HG03039 (cell line): ENCODE measurements around the gene SCAMP2.

ENCODE experiments used
- ATAC-seq: cut with Tn5 transposase; IDR thresholded peaks from one replicate; pipeline ENCODE4 v1.9.1; 2021; ENCODE audit warnings: mild to moderate bottlenecking, moderate library complexity; ENCODE audit not compliant: unreplicated experiment

SCAMP2 gene

DNA sequence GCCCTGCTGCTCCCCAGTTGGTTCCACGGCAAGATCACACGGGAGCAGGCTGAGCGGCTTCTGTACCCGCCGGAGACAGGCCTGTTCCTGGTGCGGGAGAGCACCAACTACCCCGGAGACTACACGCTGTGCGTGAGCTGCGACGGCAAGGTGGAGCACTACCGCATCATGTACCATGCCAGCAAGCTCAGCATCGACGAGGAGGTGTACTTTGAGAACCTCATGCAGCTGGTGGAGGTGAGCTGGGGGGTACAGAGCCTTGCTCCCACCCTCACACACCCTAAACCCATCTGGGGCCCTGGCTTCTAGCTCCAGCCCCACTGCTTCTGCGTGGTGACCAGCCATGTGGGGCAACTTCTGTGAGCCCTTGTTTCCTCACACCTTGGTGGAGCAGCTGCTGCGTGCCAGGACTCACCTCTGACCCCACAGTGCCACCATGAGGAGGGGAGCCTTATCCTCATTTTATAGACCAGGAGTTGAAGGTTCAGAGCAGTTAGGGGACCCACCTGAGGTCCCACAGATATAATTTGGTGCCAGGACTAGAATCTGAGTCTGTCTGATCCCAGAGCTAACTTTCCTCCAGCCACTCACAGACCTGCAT, 73.8 kb downstream of the SCAMP2 start:
- no peak for ATAC-seq

DNA sequence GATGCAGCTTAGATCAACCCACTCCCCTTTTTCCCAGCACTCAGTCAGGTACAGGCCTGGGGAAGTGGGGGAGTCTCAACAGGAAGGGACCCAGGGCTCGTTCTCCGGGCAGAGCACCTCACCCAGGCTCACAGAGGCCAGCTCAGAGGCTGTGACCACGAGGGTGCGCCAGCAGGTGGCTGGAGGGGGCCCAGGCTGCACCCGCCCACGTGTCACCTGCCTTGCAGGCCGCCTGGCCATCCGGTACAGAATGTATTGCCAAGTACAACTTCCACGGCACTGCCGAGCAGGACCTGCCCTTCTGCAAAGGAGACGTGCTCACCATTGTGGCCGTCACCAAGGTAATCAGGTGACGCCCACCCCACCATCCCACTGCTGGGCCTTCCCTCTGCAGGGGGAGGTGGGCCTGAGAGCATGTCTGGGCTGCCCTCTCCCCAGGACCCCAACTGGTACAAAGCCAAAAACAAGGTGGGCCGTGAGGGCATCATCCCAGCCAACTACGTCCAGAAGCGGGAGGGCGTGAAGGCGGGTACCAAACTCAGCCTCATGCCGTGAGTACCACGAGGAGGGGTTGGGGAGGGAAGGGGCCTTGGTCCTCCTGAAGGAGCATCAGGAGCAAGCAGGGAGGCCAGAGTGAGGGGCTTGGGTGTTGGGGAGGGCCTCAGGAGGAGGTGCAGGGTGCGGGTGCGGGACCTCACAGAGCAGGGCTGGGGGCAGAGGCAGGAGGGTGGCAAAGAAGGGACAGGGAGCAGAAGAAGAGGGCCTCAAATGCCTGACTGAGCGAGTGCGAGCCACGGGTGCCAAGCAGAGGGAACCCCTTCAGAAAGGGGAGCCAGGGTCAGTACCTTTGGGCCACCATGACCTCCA, 74.5 kb downstream of the SCAMP2 start:
- ATAC-seq: no peak

DNA sequence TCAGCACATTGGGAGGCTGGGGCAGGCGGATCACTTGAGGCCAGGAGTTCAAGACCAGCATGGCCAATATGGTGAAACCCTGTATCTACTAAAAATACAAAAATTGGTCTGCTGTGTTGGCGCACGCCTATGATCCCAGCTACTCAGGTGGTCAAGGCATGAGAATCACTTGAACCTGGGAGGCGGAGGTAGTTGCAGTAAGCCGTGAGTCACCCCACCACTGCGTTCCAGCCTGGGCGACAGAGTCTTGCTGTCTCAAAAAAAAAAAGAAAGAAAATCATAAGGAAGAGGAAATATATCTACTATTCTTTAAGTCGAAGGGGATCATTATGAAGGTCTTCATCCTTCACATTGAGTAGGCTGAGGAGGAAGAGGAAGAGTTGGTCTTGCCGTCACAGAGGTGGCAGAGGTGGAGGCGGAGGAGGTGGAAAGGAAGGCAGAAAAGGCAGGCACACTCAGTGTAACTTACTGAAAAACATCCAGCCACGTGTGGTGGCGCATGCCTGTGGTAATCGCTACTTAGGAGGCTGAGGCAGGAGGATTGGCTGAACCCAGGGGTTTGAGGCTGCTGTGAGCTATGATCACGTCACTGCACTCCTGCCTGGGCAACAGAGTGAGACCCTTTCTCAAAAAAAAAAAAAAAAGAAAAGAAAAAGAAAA, 77.1 kb downstream of the SCAMP2 start:
- ATAC-seq: no peak

DNA sequence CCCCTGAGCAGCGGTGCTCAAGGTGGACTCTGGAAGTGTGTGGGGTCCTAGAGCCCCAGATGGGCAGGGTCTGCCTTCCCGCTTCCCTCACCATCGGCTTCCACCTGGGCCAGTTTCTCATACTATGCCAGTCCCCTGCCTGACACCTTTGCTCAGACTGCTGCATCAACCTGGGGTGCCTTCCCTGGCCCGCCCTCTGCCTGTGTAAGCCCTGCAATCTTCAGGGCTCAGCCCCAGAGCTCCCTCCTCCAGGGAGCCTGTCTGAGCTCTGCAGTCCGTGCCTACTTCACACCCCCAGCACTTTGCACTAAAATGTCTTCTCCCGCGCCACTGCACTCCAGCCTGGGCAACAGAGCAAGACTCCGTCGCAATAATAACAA, 78.2 kb downstream of the SCAMP2 start:
- ATAC-seq: no peak

DNA sequence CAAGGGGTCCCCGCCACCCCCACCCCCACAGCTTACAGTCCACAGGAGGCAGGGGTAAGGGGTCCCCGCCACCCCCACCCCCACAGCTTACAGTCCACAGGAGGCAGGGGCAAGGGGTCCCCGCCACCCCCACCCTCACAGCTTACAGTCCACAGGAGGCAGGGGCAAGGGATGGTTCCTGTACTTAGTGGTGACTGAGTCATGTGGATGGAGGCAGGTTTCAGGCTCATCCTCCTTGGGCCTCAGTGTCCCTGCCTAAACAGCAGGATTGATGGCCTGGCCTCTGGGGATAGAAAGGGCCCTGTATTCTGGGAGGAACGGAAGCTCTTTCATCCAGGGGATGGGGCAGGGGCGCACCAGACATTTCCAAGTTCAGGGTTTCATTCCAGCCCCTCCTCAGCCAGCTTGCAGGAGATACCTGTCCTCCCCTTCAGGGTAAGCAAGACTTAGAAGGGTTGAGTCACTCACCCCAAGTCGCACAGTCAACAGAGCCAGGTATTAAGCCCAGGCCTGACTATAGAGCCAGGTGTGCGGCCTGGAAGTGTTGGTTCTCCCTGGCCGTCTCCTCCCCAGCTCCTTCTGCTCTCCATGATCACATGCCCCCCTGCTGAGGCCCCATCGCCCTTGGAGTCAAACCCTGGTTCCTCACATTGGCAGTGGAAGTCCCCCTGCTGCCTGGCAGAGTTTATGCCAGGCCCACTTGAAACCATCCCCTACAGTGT, 78.8 kb downstream of the SCAMP2 start:
- no peak for ATAC-seq
